PC-9 (cell line): Measurements from ENCODE around the gene SLC12A2.

Experiments used
- CTCF ChIP-seq: fragments of 200-600 bp; sonication (generic); conservative IDR thresholded peaks from 2 replicates; pipeline ENCODE4 v1.6.1; 2017; ENCODE audit warnings: mixed run types, antibody characterized with exemption, mild to moderate bottlenecking, moderate library complexity
- EZH2 ChIP-seq: fragments of 200-600 bp; sonication (generic); IDR thresholded peaks from 2 replicates; pipeline ENCODE4 v1.8.0; 2017; ENCODE audit warnings: antibody characterized with exemption, low read depth

GRCh38 chr5:128237546-128237945 is 154.0 kb downstream of the SLC12A2 start:
- no peak for TF ChIP-seq CTCF
- no peak for TF ChIP-seq EZH2
